Measurements from ENCODE around the gene ANXA3. TPM values are rescaled to one million over a fixed set of nuclear protein-coding genes. Genes with fewer than 3 reads are reported as not detected.
"Not testable (repeated sequence)": the region's sequence is repeated elsewhere in the genome, so short reads cannot be mapped to it uniquely, and the experiment has no call there.

Gene ANXA3
- total RNA-seq = 12.3 TPM
- long read RNA-seq, transcript ANXA3-201 (13 exons, 1,657 nt) = major isoform, 10 of 16 reads
- long read RNA-seq, partial matches to known transcripts = 4 of 16 reads
- long read RNA-seq, other reads (novel, unspliced or antisense) = 2 of 16 reads

- intact Hi-C loops (cut with DNase I) = loop anchor here (5.0 kb wide), 1 partner anchor 36 kb away; no protein-coding TSS in a partner anchor
- peak; percentile 88 for DNase-seq (ENCODE audit: low spot score)
These were observed at the start of gene ANXA3 for GRCh38 chr4:78551420-78552351. ANXA3 (plus strand) TSS chr4:78551770; CDS start chr4:78554474, 2,704 bp downstream.

GRCh38 chr4:78506260-78506659 is 45.3 kb upstream of the ANXA3 start:
- DNase-seq (ENCODE audit: low spot score); intact Hi-C loops (cut with DNase I): not testable (repeated sequence)

- intact Hi-C loops (cut with DNase I) = no loop called here
- DNase-seq (ENCODE audit: low spot score) = no peak
These were observed 42.5 kb upstream of the ANXA3 start for GRCh38 chr4:78509043-78509442.

GRCh38 chr4:78510108-78510507 is 41.5 kb upstream of the ANXA3 start:
- intact Hi-C loops (cut with DNase I) = loop anchor here (5.0 kb wide), 1 partner anchor 553 kb away; no protein-coding TSS in a partner anchor
- no peak for DNase-seq (ENCODE audit: low spot score)

- DNase-seq (ENCODE audit: low spot score) = no peak
- intact Hi-C loops (cut with DNase I) = loop anchor here (5.0 kb wide), 1 partner anchor 553 kb away; no protein-coding TSS in a partner anchor
These were observed 40.9 kb upstream of the ANXA3 start for GRCh38 chr4:78510681-78511080.

GRCh38 chr4:78512357-78512920 is 39.1 kb upstream of the ANXA3 start:
- DNase-seq (ENCODE audit: low spot score) = no peak
- intact Hi-C loops (cut with DNase I) = loop anchor here (5.0 kb wide), 1 partner anchor 555 kb away; no protein-coding TSS in a partner anchor

- intact Hi-C loops (cut with DNase I) = loop anchor here (5.0 kb wide), 1 partner anchor 556 kb away; no protein-coding TSS in a partner anchor
- no peak for DNase-seq (ENCODE audit: low spot score)
These were observed 38.1 kb upstream of the ANXA3 start for GRCh38 chr4:78513411-78513975.

GRCh38 chr4:78517050-78517652 is 34.4 kb upstream of the ANXA3 start:
- DNase-seq (ENCODE audit: low spot score) = no peak
- intact Hi-C loops (cut with DNase I) = loop anchor here (2.0 to 5.0 kb wide), 2 partner anchors 460 to 525 kb away; partner anchors contain the start of gene FRAS1

GRCh38 chr4:78518561-78518960 is 33.0 kb upstream of the ANXA3 start:
- intact Hi-C loops (cut with DNase I) = loop anchor here (5.0 kb wide), 1 partner anchor 526 kb away; no protein-coding TSS in a partner anchor

GRCh38 chr4:78519962-78520361 is 31.6 kb upstream of the ANXA3 start:
- intact Hi-C loops (cut with DNase I) = loop anchor here (5.0 kb wide), 1 partner anchor 528 kb away; no protein-coding TSS in a partner anchor
- DNase-seq (ENCODE audit: low spot score) = no peak

More at GRCh38 chr4:78518561-78518960, 33.0 kb upstream of the ANXA3 start:
- no peak for DNase-seq (ENCODE audit: low spot score)

GRCh38 chr4:78520808-78521226 is 30.8 kb upstream of the ANXA3 start:
- intact Hi-C loops (cut with DNase I) = no loop called here
- no peak for DNase-seq (ENCODE audit: low spot score)

- intact Hi-C loops (cut with DNase I) = no loop called here
- no peak for DNase-seq (ENCODE audit: low spot score)
These were observed 27.6 kb upstream of the ANXA3 start for GRCh38 chr4:78524009-78524408.

- intact Hi-C loops (cut with DNase I) = no loop called here
- DNase-seq (ENCODE audit: low spot score) = no peak
These were observed 26.0 kb upstream of the ANXA3 start for GRCh38 chr4:78525559-78525958.

GRCh38 chr4:78527103-78527502 is 24.5 kb upstream of the ANXA3 start:
- intact Hi-C loops (cut with DNase I) = no loop called here
- DNase-seq (ENCODE audit: low spot score) = no peak

GRCh38 chr4:78527555-78527954 is 24.0 kb upstream of the ANXA3 start:
- no peak for DNase-seq (ENCODE audit: low spot score)
- intact Hi-C loops (cut with DNase I) = no loop called here

- intact Hi-C loops (cut with DNase I) = no loop called here
- DNase-seq (ENCODE audit: low spot score) = no peak
These were observed 23.2 kb upstream of the ANXA3 start for GRCh38 chr4:78528327-78528726.

- DNase-seq (ENCODE audit: low spot score) = no peak
- intact Hi-C loops (cut with DNase I) = no loop called here
These were observed 21.9 kb upstream of the ANXA3 start for GRCh38 chr4:78529569-78530209.

- intact Hi-C loops (cut with DNase I) = no loop called here
- DNase-seq (ENCODE audit: low spot score) = no peak
These were observed 19.5 kb upstream of the ANXA3 start for GRCh38 chr4:78532046-78532445.

GRCh38 chr4:78533854-78534253 is 17.7 kb upstream of the ANXA3 start:
- intact Hi-C loops (cut with DNase I) = no loop called here

More at GRCh38 chr4:78533854-78534253, 17.7 kb upstream of the ANXA3 start:
- DNase-seq (ENCODE audit: low spot score) = no peak

All from cardiac septum (tissue), 1 donor.